ENCODE measurements around the gene PSMB8. TPM values are rescaled to one million over a fixed set of nuclear protein-coding genes. Genes with fewer than 3 reads are reported as not detected.

The PSMB8 gene
- total and polyA plus RNA-seq, 2 of the 8 experiments (the other 6 are each of a cell fraction or from before 2014, with no cell fraction given), result 18.4 to 43.0 TPM

- H3K23me2 ChIP-seq (ENCODE audit: low read depth, low read length), result peaks cover 13% of the 10 kb centered on the region
- no peak overlapping the region for H2AFZ ChIP-seq (ENCODE audit: low read length)
- H2BK15ac ChIP-seq (ENCODE audit: low read length), result no peak overlapping the region
- H3K36me3 ChIP-seq (ENCODE audit: control insufficient read depth in 2 of 4, insufficient read depth in 4 of 4, low read length in 3 of 4), result no peaks in the 10 kb centered on the region
- H3K4ac ChIP-seq (replicated peaks; ENCODE audit: insufficient read length, low read depth, low read length), result no peak overlapping the region
- peaks cover 3 to 29% (median 26%) of the 10 kb centered on the region in 4 experiments for H3K27me3 ChIP-seq (replicated peaks in 1 of 4; ENCODE audit: control insufficient read depth in 3 of 4, extremely low read depth in 1 of 4, insufficient read depth in 3 of 4, low read length in 3 of 4)
- H4K8ac ChIP-seq (ENCODE audit: extremely low read depth, insufficient read depth, low read length), result no peak overlapping the region
- CTCF ChIA-PET (ENCODE audit: partially characterized antibody), result interaction anchor here (0.8 to 19.9 kb wide), 8 partner anchors 11 to 612 kb away, joined by 3 to 402 read pairs (median 5); partner anchors contain the start of genes BRD2, HLA-DMA, PSMB8 and TAP2
- no peak overlapping the region for H3K4me2 ChIP-seq (ENCODE audit: insufficient read depth in 1 of 2, low read depth in 2 of 2, low read length in 2 of 2)
- H3K9ac ChIP-seq (replicated peaks in 1 of 4; ENCODE audit: extremely low read depth in 1 of 4, low read depth in 3 of 4, low read length in 3 of 4), result no peak overlapping the region
- no peak overlapping the region for H3K27ac ChIP-seq (ENCODE audit: low read depth, low read length)
- no peak overlapping the region for H4K91ac ChIP-seq (replicated peaks; ENCODE audit: insufficient read length, low read length)
- H2BK5ac ChIP-seq (ENCODE audit: low read depth, low read length), result no peak overlapping the region
- H3K9me3 ChIP-seq (ENCODE audit: insufficient read depth in 2 of 2, low read depth in 1 of 2, low read length in 1 of 2), result no peaks in the 10 kb centered on the region
- H3K4me3 ChIP-seq (ENCODE audit: extremely low read depth in 1 of 4, insufficient read depth in 2 of 4, low read depth in 3 of 4, low read length in 4 of 4), result no peak overlapping the region
- H4K20me1 ChIP-seq (replicated peaks in 1 of 2; ENCODE audit: control insufficient read depth in 1 of 2, insufficient read depth in 2 of 2, low read length in 2 of 2), result no peaks in the 10 kb centered on the region
- no peak for FAIRE-seq
- no peak for TF ChIP-seq TCF12 (IDR thresholded peaks at IDR 0.05; ENCODE audit: low read depth, low read length)
- TF ChIP-seq FOSL1 (IDR thresholded peaks at IDR 0.05; ENCODE audit: insufficient read depth, low read depth, low read length), result no peak
- no peak for TF ChIP-seq ASH2L (IDR thresholded peaks at IDR 0.05; ENCODE audit: low read length)
- no peak for TF ChIP-seq CTBP2 (IDR thresholded peaks at IDR 0.05; ENCODE audit: borderline replicate concordance, insufficient read depth, insufficient read length, low read length)
- no peak for TF ChIP-seq YY1 (IDR thresholded peaks at IDR 0.05; ENCODE audit: low read depth, low read length)
- no peak for TF ChIP-seq POU5F1 (IDR thresholded peaks at IDR 0.05; ENCODE audit: low read depth, low read length)
- no peak for TF ChIP-seq RFX5 (IDR thresholded peaks at IDR 0.05; ENCODE audit: borderline replicate concordance, low read depth, low read length)
- no peak for TF ChIP-seq CREB1 (IDR thresholded peaks at IDR 0.05)
- TF ChIP-seq RAD21 (IDR thresholded peaks at IDR 0.05 in 1 of 2, conservative IDR thresholded peaks at IDR 0.05 in 1 of 2; ENCODE audit: low read depth in 2 of 2, low read length in 2 of 2), result no peak
- 87% methylated on average over 14 of the region's 14 CpGs; no CpG with 5 or more reads in 1 of the 2 experiments for WGBS, 2 experiments (ENCODE audit: extremely low coverage in 1 of 2, insufficient coverage in 1 of 2, insufficient read length in 1 of 2, insufficient replicate concordance in 2 of 2, low coverage in 1 of 2, low lambda C conversion rate in 2 of 2, missing lambda C conversion rate in 1 of 2)
- H3K4me1 ChIP-seq (replicated peaks in 1 of 4; ENCODE audit: control insufficient read depth in 3 of 4, insufficient read depth in 4 of 4, low read length in 3 of 4), result peaks cover 0 to 6% (median 1%) of the 10 kb centered on the region in 4 experiments; a peak in 6 of 7 replicates
- DNase-seq (ENCODE audit: low read depth in 1 of 2, low spot score in 2 of 2), result no peak
- no peak overlapping the region for H3K14ac ChIP-seq (ENCODE audit: insufficient read length)
- no peak overlapping the region for H3K18ac ChIP-seq (ENCODE audit: extremely low read depth, low read length)
- H2BK20ac ChIP-seq (ENCODE audit: low read length), result no peak overlapping the region
- no peaks in the 10 kb centered on the region for H3K79me1 ChIP-seq (ENCODE audit: low read depth, low read length)
- POLR2A ChIA-PET (ENCODE audit: partially characterized antibody), result interaction anchor here (1.2 to 2.6 kb wide), 2 partner anchors 18 to 114 kb away, joined by 4 to 10 read pairs; partner anchors contain the start of gene TAP2
- no peak overlapping the region for H3K56ac ChIP-seq (replicated peaks; ENCODE audit: insufficient read length, low read depth, low read length)
- no peak overlapping the region for H2AK5ac ChIP-seq (ENCODE audit: low read depth, low read length)
- no peak overlapping the region for H4K5ac ChIP-seq (ENCODE audit: insufficient read length, low read depth, low read length)
- H3K79me2 ChIP-seq (ENCODE audit: control insufficient read depth in 1 of 2, insufficient read depth in 2 of 2, low read length in 2 of 2), result no peaks in the 10 kb centered on the region
- no peak overlapping the region for H2BK120ac ChIP-seq (replicated peaks; ENCODE audit: low read depth, low read length)
- no peak overlapping the region for H3K23ac ChIP-seq (ENCODE audit: insufficient read length)
- H2BK12ac ChIP-seq (ENCODE audit: low read depth, low read length), result no peak overlapping the region
Measured at GRCh38 chr6:32857156-32857891, 13.5 kb upstream of the PSMB8 start.
